ENCODE data around the gene PWWP2B.
"Not testable (repeated sequence)": the region's sequence is repeated elsewhere in the genome, so short reads cannot be mapped to it uniquely, and the experiment has no call there.

PWWP2B gene

GRCh38 chr10:132376394-132376851 is 20.6 kb upstream of the PWWP2B start:
- DNase-seq (ENCODE audit: low read depth, low spot score): no peak
- H3K27ac ChIP-seq: no peak overlapping the region

DNA sequence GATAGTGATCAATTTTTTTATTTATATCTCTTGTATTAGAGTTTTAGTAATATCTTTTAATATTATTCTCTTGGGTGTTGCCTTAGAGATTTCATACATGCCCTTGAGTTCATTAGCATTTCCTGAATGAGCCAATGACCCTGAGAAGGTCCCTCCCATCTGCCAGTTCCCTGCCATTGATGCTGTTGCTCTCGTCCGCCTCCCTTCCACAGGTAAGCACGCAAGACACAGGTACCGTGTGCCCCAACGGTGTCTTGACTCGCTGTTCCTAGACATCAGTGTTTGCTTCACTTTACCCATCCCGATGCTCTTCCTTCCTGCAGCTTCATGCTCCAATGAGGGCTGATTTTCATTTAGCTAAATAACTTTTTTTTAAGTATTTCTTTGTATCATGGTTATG is 19.7 kb upstream of the PWWP2B start:
- H3K27ac ChIP-seq: no peak overlapping the region
- DNase-seq (ENCODE audit: low read depth, low spot score): no peak

DNA sequence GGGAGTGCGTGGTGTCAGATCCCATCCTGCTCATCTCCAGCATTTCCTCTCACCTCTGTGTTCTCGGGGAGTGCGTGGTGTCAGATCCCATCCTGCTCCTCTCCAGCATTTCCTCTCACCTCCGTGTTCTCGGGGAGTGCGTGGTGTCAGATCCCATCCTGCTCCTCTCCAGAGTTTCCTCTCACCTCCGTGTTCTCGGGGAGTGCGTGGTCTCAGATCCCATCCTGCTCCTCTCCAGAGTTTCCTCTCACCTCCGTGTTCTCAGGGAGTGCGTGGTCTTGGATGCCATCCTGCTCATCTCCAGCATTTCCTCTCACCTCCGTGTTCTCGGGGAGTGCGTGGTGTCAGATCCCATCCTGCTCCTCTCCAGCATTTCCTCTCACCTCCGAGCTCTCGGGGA is 18.0 kb upstream of the PWWP2B start:
- H3K27ac ChIP-seq; DNase-seq (ENCODE audit: low read depth, low spot score): not testable (repeated sequence)

DNA sequence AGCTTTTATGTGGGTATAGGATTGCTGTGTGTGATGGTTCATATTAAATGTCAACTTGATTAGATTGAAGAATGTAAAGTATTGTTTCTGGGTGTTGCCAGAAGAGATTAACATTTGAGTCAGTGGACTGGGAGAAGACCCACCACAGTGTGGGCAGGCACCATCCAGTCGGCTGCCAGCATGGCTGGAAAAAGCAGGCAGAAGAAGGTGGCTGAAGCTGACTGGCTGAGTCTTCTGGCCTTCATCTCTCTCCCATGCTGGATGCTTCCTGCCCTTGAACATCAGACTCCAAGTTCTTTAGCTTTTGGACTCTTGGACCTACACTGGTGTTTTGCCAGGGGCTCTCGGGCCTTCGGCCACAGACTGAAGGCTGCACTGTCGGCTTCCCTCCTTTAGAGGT is 16.0 kb upstream of the PWWP2B start:
- H3K27ac ChIP-seq; DNase-seq (ENCODE audit: low read depth, low spot score): not testable (repeated sequence)

DNA sequence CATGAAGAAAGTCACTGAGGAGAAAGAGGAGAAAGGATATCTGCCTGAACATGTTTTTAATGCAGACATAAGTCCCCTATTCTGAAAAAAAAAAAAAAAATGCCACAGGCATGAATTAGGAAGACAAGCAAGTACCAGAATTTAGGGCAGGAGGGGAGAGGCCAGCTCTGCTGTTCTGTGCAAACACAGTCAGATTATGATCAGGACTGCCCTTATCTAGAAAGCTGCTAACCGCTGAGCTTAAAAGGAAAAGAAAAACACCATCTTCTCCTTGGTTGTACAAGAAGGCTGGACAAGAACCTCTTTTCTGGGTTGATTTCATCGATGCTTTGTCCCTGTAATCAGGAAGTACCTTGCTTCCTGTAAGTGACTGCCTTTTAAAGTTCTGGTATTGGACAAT is 15.3 kb upstream of the PWWP2B start:
- no peak overlapping the region for H3K27ac ChIP-seq

DNA sequence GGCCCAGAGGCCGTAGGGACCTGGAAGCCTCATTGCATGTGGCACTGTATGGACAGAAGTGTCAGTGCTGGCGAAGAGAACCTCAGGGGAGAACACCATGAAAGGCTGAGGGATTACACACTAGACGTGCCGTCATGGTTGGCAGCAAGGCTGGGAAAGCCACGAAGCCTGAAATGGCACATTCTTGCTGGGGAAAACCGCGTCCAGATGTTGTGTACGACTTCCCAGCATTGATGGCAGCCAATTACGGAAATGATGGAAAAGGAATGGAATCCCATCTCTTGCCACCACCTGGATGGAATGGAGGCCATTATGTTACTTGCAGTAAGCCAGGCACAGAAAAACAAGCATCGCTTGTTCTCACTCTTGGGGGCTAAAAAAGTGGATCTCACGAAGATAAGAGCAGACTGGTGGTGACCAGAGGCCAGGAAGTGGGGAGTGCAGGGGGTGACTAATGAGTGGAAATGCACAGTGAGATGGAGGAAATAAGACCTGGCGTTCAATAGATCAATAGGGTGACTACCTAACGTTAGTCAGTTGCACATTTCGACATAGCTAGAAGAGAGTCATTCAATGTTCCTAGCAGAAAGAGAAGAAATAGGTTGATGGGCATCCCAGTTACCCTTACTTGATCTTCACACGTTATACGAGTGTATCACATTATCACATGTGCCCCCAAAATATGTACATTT is 14.6 kb upstream of the PWWP2B start:
- no peak overlapping the region for H3K27ac ChIP-seq
- DNase-seq (ENCODE audit: low read depth, low spot score): no peak

More for the DNA sequence above, 15.3 kb upstream of the PWWP2B start:
- no peak for DNase-seq (ENCODE audit: low read depth, low spot score)

DNA sequence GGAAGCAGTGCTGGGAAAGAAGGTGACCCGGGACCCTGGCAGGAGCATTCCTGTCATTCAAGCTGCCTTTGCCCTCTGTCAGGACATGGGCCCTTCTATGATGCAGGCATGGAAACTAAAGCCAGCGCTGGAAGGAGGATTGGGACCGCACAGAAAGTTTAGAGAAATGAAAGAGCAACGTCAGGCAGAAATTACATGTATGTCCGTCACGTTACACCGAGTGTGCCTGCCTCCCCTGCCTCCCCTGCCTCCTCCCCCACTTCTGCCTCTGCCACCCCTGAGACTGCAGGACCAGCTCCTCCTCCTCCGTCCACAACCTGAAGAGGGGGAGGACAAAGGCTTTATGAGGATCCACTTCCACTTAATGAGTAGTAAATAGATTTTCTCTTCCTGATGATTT is 13.9 kb upstream of the PWWP2B start:
- H3K27ac ChIP-seq: no peak overlapping the region
- no peak for DNase-seq (ENCODE audit: low read depth, low spot score)

GRCh38 chr10:132383751-132384196 is 13.2 kb upstream of the PWWP2B start:
- no peak overlapping the region for H3K27ac ChIP-seq
- no peak for DNase-seq (ENCODE audit: low read depth, low spot score)

DNA sequence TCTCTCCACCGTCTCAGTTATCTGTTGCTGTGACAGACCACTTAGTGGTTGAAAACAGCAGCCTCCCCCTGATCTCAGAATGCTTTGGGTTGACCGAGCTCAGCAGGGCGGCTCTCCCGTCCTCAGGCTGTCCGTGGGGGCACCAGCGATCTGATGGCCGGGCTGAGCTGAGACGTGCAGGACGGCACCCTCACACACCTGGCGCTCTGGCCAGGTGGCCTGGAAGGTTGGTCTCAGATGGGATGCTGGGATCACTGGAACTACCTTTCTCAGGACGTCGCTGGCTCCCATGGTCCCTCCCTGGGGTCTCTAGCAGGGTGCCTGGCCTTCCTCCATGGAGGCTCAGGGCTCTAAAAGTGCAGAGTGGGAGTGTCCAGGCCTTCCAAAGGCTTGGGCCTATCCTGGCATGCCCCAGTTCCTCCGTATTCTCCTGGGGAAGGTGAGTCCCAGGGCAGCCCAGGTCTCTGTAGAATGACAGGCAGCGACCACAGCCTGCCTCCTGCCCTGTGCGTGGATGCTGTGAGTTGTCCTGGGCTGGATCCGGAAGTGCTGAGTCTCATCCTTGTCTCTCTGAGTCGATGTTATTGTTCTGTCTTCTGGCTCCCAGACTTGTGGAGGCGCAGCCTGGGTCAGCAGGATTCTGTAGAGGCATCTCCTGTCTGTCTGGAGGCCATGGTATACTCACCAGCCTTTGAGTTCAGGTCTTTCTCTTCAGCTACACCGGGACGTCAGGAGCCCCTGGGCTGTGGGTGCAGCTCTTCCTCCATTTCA is 12.2 kb upstream of the PWWP2B start:
- DNase-seq (ENCODE audit: low read depth, low spot score): no peak
- no peak overlapping the region for H3K27ac ChIP-seq

GRCh38 chr10:132385389-132385667 is 11.7 kb upstream of the PWWP2B start:
- no peak for DNase-seq (ENCODE audit: low read depth, low spot score)
- no peak overlapping the region for H3K27ac ChIP-seq

DNA sequence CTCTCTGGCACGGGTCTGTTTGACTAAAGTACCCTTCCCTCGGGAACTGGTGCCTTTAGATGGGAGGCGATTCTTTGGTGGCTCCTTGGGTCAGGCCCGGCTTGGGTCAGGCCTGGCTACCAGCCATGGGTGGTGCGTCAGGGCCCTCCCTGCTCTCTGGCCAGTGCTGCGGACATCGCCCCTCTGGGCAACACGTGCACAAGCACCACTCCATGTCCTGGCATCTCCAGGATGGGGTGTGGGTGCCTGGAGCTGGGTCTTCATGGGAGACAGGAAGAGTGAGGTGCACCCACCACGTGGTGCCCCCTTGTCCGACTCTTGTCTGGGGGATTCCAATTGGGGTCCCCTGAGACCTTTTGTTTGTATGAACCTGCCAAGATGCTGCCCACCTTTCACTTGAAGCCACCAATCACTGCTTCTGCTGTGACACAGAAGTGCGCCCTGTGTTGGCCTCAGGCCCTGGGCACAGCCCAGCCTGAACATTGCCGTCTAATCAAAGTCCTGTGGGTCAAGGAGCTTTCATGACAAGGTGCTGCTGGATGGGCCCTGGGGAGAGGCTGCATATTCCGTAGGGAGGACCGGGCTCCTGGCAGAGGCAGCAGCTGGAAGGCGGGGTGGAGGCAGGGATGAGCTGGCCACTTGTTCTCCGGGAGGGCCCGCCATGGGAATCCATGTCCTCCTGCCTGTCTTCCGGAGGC is 11.1 kb upstream of the PWWP2B start:
- no peak for DNase-seq (ENCODE audit: low read depth, low spot score)
- no peak overlapping the region for H3K27ac ChIP-seq

DNA sequence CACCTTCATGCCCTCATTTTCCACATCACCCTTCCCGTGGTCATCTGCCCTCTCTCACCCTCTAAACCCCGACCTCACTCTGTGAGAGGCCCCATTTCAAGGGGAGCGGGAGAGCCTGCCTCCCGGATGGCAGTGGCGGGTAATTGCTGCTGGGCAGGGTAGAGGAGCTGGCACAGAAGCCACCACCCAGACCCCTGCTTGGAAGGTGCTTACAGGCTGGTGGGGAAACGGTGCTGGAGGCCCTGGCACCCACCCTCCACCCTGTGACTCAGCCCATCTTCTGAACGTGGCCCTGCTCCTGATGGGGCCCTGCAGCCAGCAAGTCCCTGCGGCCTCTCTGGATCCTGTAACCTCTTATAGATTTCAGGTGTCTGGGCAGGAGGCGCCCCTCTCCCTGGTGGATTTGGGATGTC is 10.6 kb upstream of the PWWP2B start:
- no peak overlapping the region for H3K27ac ChIP-seq
- no peak for DNase-seq (ENCODE audit: low read depth, low spot score)

GRCh38 chr10:132386896-132387295 is 10.1 kb upstream of the PWWP2B start:
- H3K27ac ChIP-seq; DNase-seq (ENCODE audit: low read depth, low spot score): not testable (repeated sequence)

GRCh38 chr10:132387764-132388210 is 9.2 kb upstream of the PWWP2B start:
- no peak for DNase-seq (ENCODE audit: low read depth, low spot score)
- H3K27ac ChIP-seq: no peak overlapping the region

DNA sequence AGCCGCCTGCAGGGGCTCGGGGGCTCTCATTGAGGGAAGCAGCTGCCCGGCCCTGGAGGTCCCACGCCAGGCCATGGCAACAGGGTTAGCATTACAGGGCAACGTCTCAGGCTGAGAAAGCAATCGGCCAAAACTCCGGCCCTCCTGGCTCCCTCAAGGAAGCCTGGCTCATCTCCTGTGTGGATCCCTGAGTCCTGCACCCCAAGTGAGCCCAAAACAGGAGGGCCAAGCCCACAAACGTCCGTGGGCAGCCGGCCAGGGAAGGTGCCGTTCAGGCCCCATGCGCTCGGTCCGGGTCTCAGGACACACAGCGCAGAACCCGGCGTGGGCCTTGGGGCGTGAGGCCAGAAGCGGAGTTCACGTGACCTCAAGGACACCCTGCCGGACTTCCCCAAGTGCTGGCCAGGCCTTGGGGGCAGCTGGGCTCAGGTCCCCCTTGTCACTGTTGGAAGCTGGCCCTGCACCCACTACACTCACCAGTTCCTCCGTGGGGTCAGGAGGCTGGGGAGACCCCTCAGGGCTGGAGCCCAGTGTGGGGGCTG is 8.0 kb upstream of the PWWP2B start:
- H3K27ac ChIP-seq: no peak overlapping the region
- no peak for DNase-seq (ENCODE audit: low read depth, low spot score)

DNA sequence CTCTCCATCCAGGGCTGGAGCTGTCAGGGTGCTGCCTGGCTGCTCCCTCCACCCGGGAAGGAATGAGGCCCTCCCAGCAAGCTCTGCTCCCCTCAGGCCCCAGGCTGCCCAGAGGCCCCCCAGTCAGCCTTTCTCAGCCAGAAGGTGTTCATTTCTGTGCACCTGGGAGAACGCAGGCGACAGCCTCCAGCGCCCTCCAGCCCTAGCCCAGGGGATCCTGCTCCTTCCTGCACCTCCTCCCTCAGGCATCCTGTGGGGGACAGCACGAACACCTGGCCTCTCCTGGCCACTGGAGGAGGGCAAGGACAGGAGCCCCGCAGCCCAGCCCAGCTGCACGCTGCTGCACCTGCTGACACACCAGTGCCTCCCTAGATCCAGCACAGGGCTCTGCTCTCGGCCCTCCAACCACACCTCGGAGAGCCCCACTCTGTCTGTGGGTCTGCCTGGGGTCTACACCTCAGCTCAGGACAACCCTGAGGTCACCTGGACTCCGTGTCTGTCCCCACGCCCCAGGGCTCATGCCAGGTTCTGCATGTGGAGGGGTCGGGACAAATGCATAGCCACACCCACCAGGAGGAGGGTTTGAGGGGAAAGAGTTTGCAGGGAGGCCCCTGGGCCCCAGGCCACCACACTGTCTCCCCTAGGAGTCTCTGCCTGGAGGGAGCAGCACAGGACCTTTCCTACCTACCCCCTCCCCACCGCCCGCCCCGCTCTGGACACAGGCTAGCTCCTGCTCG is 7.4 kb upstream of the PWWP2B start:
- no peak for DNase-seq (ENCODE audit: low read depth, low spot score)
- no peak overlapping the region for H3K27ac ChIP-seq

- no peak for DNase-seq (ENCODE audit: low read depth, low spot score)
- H3K27ac ChIP-seq: no peak overlapping the region
Measured at GRCh38 chr10:132390170-132390920, 6.7 kb upstream of the PWWP2B start.

- H3K27ac ChIP-seq: no peak overlapping the region
- DNase-seq (ENCODE audit: low read depth, low spot score): no peak
Measured at GRCh38 chr10:132390921-132391675, 5.9 kb upstream of the PWWP2B start.

GRCh38 chr10:132391676-132392020 is 5.4 kb upstream of the PWWP2B start:
- no peak for DNase-seq (ENCODE audit: low read depth, low spot score)
- no peak overlapping the region for H3K27ac ChIP-seq
